Gastroesophageal sphincter (tissue), 3 donors: Measurements from ENCODE around the gene UIMC1.

Experiments used
- CTCF ChIP-seq, 4 experiments: fragments of 200-600 bp in 2 of 4; fragments of 450-650 bp in 2 of 4; sonication (generic) in 1 of 4; IDR thresholded peaks; one replicate each; pipeline ENCODE4 v1.5.1; 2017 to 2019; ENCODE audit warnings: antibody characterized with exemption in 4 of 4, mild to moderate bottlenecking in 2 of 4, moderate library complexity in 2 of 4
- EP300 ChIP-seq: sonication (generic); formaldehyde crosslinking; IDR thresholded peaks from one replicate; pipeline ENCODE4 v1.6.1; 2017; ENCODE audit warnings: antibody characterized with exemption, mild to moderate bottlenecking
- POLR2A ChIP-seq, 2 donors: fragments of 450-650 bp; IDR thresholded peaks; one replicate each; pipeline ENCODE4 v1.6.1; 2017; ENCODE audit warnings: antibody characterized with exemption in 2 of 2, mild to moderate bottlenecking in 2 of 2, moderate library complexity in 1 of 2
- POLR2AphosphoS5 ChIP-seq: sonication (generic); formaldehyde crosslinking; IDR thresholded peaks from one replicate; pipeline ENCODE4 v1.6.1; 2017; ENCODE audit warnings: antibody characterized with exemption

- no peak for TF ChIP-seq POLR2AphosphoS5
- no peak for TF ChIP-seq POLR2A (IDR thresholded peaks at IDR 0.05)
- TF ChIP-seq CTCF (IDR thresholded peaks at IDR 0.05), result no peak
- TF ChIP-seq EP300, result no peak
Measured at GRCh38 chr5:177045631-177046030, 39.1 kb upstream of the UIMC1 start.
